ENCODE data around the gene COMT. TPM values are rescaled to one million over a fixed set of nuclear protein-coding genes. Genes with fewer than 3 reads are reported as not detected.

Gene COMT
- total and polyA plus RNA-seq, 2 experiments from 2014 or later: 490 to 508 TPM

- in situ Hi-C loops (cut with MboI): no loop called here
- no peak overlapping the region for H3K4me2 ChIP-seq (ENCODE audit: unreplicated experiment)
- H3K27me3 ChIP-seq (replicated peaks; ENCODE audit: insufficient read depth): no peaks in the 10 kb centered on the region; the same call in 1 of the 2 replicates
- H3F3A ChIP-seq (ENCODE audit: insufficient read depth): no peaks in the 10 kb centered on the region
- 48 to 76% methylated on average over 5 of the region's 5 CpGs for WGBS, 2 experiments (ENCODE audit: low coverage in 1 of 2, low lambda C conversion rate in 2 of 2, missing lambda C conversion rate in 2 of 2)
- TF ChIP-seq EZH2 (IDR thresholded peaks at IDR 0.05; ENCODE audit: insufficient read depth, poor library complexity, severe bottlenecking) (no peak), EZH2phosphoT487 (IDR thresholded peaks at IDR 0.05; ENCODE audit: insufficient read depth, low read depth) (no peak)
- H3K4me3 ChIP-seq: no peak overlapping the region
- no peaks in the 10 kb centered on the region for H3K9me3 ChIP-seq (ENCODE audit: low read depth)
- no peak overlapping the region for H2AFZ ChIP-seq
- H3K9ac ChIP-seq: no peak overlapping the region
- H3K36me3 ChIP-seq (ENCODE audit: low read depth): no peaks in the 10 kb centered on the region
- H3K79me2 ChIP-seq (ENCODE audit: insufficient read depth): peaks cover 20% of the 10 kb centered on the region
- no peaks in the 10 kb centered on the region for H4K20me1 ChIP-seq (ENCODE audit: insufficient read depth)
- DNase-seq: no peak
- peaks cover 7% of the 10 kb centered on the region for H3K4me1 ChIP-seq (ENCODE audit: insufficient read depth)
- no peaks in the 10 kb centered on the region for H3K9me2 ChIP-seq (ENCODE audit: insufficient read depth)
- H3K27ac ChIP-seq: no peak overlapping the region
Observed at GRCh38 chr22:20018001-20018400, 76.4 kb downstream of the COMT start.

Small RNA genes within 50 kb of the gene (microRNA-seq; reads per million reads assigned to microRNA genes)
- gene MIR4761 (ENCODE audit: borderline number of aligned reads): not detected

Other genes with a start within 250 kb of the COMT start
- gene SEPTIN5, start 227.3 kb upstream of the COMT start, total RNA-seq (2014; rRNA removed; shearing (Covaris generic)): 31.5 and 35.3 TPM in 2 replicates
- 16.1 and 17.0 TPM in 2 replicates for gene SEPTIN5, start 227.3 kb upstream of the COMT start, polyA plus RNA-seq (2016; fragmentation: Nextera tagmentation; extraction: Ambion mirVana)
- gene GP1BB, start 218.2 kb upstream of the COMT start, total RNA-seq (2014; rRNA removed; shearing (Covaris generic)): 7.1 and 10.2 TPM in 2 replicates
- gene GP1BB, start 218.2 kb upstream of the COMT start, polyA plus RNA-seq (2016; fragmentation: Nextera tagmentation; extraction: Ambion mirVana): 3.2 and 4.9 TPM in 2 replicates
- gene TBX1, start 181.0 kb upstream of the COMT start, total RNA-seq (2014; rRNA removed; shearing (Covaris generic)): 1.6 and 4.6 TPM in 2 replicates
- 2.2 and 2.8 TPM in 2 replicates for gene TBX1, start 181.0 kb upstream of the COMT start, polyA plus RNA-seq (2016; fragmentation: Nextera tagmentation; extraction: Ambion mirVana)
- 16.5 and 22.5 TPM in 2 replicates for gene GNB1L, start 86.9 kb upstream of the COMT start, total RNA-seq (2014; rRNA removed; shearing (Covaris generic))
- gene GNB1L, start 86.9 kb upstream of the COMT start, polyA plus RNA-seq (2016; fragmentation: Nextera tagmentation; extraction: Ambion mirVana): 13.6 and 14.3 TPM in 2 replicates
- gene RTL10, start 86.9 kb upstream of the COMT start, total RNA-seq (2014; rRNA removed; shearing (Covaris generic)): 11.9 and 14.2 TPM in 2 replicates
- 22.8 and 23.8 TPM in 2 replicates for gene RTL10, start 86.9 kb upstream of the COMT start, polyA plus RNA-seq (2016; fragmentation: Nextera tagmentation; extraction: Ambion mirVana)
- 20.1 and 38.4 TPM in 2 replicates for gene TXNRD2, start within 50 bp of the COMT start, total RNA-seq (2014; rRNA removed; shearing (Covaris generic))
- gene TXNRD2, start within 50 bp of the COMT start, polyA plus RNA-seq (2016; fragmentation: Nextera tagmentation; extraction: Ambion mirVana): 24.8 and 25.7 TPM in 2 replicates
- 4.0 and 7.5 TPM in 2 replicates for gene ARVCF, start 75.1 kb downstream of the COMT start, total RNA-seq (2014; rRNA removed; shearing (Covaris generic))
- 1.1 and 1.2 TPM in 2 replicates for gene ARVCF, start 75.1 kb downstream of the COMT start, polyA plus RNA-seq (2016; fragmentation: Nextera tagmentation; extraction: Ambion mirVana)
- gene TANGO2, start 79.3 kb downstream of the COMT start, total RNA-seq (2014; rRNA removed; shearing (Covaris generic)): 41.9 and 45.0 TPM in 2 replicates
- gene TANGO2, start 79.3 kb downstream of the COMT start, polyA plus RNA-seq (2016; fragmentation: Nextera tagmentation; extraction: Ambion mirVana): 27.3 and 33.5 TPM in 2 replicates
- gene DGCR8, start 138.5 kb downstream of the COMT start, total RNA-seq (2014; rRNA removed; shearing (Covaris generic)): 24.9 and 28.7 TPM in 2 replicates
- gene DGCR8, start 138.5 kb downstream of the COMT start, polyA plus RNA-seq (2016; fragmentation: Nextera tagmentation; extraction: Ambion mirVana): 14.0 and 14.2 TPM in 2 replicates
- gene RANBP1, start 174.3 kb downstream of the COMT start, total RNA-seq (2014; rRNA removed; shearing (Covaris generic)): 195 and 233 TPM in 2 replicates
- 252 and 253 TPM in 2 replicates for gene RANBP1, start 174.3 kb downstream of the COMT start, polyA plus RNA-seq (2016; fragmentation: Nextera tagmentation; extraction: Ambion mirVana)
- 72.0 and 79.0 TPM in 2 replicates for gene TRMT2A, start 175.5 kb downstream of the COMT start, total RNA-seq (2014; rRNA removed; shearing (Covaris generic))
- gene TRMT2A, start 175.5 kb downstream of the COMT start, polyA plus RNA-seq (2016; fragmentation: Nextera tagmentation; extraction: Ambion mirVana): 38.1 and 42.2 TPM in 2 replicates
- 18.7 and 22.8 TPM in 2 replicates for gene ZDHHC8, start 190.0 kb downstream of the COMT start, total RNA-seq (2014; rRNA removed; shearing (Covaris generic))
- gene ZDHHC8, start 190.0 kb downstream of the COMT start, polyA plus RNA-seq (2016; fragmentation: Nextera tagmentation; extraction: Ambion mirVana): 13.0 and 16.1 TPM in 2 replicates
- 0.76 and 1.8 TPM in 2 replicates for gene CCDC188, start 209.3 kb downstream of the COMT start, total RNA-seq (2014; rRNA removed; shearing (Covaris generic))
- 1.2 TPM in 2 replicates for gene CCDC188, start 209.3 kb downstream of the COMT start, polyA plus RNA-seq (2016; fragmentation: Nextera tagmentation; extraction: Ambion mirVana)